HG03354 (cell line): ENCODE results near the gene SLC22A23.

Source experiments
- ATAC-seq: cut with Tn5 transposase; IDR thresholded peaks from one replicate; pipeline ENCODE4 v1.9.1; 2021; ENCODE audit warnings: mild to moderate bottlenecking; ENCODE audit not compliant: unreplicated experiment, poor library complexity, severe bottlenecking

The SLC22A23 gene

GRCh38 chr6:3408665-3409064 is 48.2 kb downstream of the SLC22A23 start:
- ATAC-seq, result no peak

GRCh38 chr6:3407840-3408239 is 49.0 kb downstream of the SLC22A23 start:
- ATAC-seq, result no peak

GRCh38 chr6:3406891-3407809 is 49.7 kb downstream of the SLC22A23 start:
- ATAC-seq, result no peak

- no peak for ATAC-seq
Measured at GRCh38 chr6:3406362-3406821, 50.5 kb downstream of the SLC22A23 start.

GRCh38 chr6:3405679-3406078 is 51.2 kb downstream of the SLC22A23 start:
- no peak for ATAC-seq

GRCh38 chr6:3405182-3405518 is 51.7 kb downstream of the SLC22A23 start:
- ATAC-seq, result no peak

GRCh38 chr6:3403238-3404173 is 53.3 kb downstream of the SLC22A23 start:
- ATAC-seq, result no peak

GRCh38 chr6:3402310-3403237 is 54.3 kb downstream of the SLC22A23 start:
- no peak for ATAC-seq

GRCh38 chr6:3400162-3400561 is 56.7 kb downstream of the SLC22A23 start:
- no peak for ATAC-seq

GRCh38 chr6:3398755-3399696 is 57.8 kb downstream of the SLC22A23 start:
- no peak for ATAC-seq

- no peak for ATAC-seq
Measured at GRCh38 chr6:3398165-3398562, 58.7 kb downstream of the SLC22A23 start.

- no peak for ATAC-seq
Measured at GRCh38 chr6:3397229-3398164, 59.4 kb downstream of the SLC22A23 start.

- ATAC-seq, result no peak
Measured at GRCh38 chr6:3396503-3397180, 60.2 kb downstream of the SLC22A23 start.

GRCh38 chr6:3394671-3395070 is 62.2 kb downstream of the SLC22A23 start:
- no peak for ATAC-seq

- no peak for ATAC-seq
Measured at GRCh38 chr6:3393836-3394202, 63.0 kb downstream of the SLC22A23 start.

- ATAC-seq, result no peak
Measured at GRCh38 chr6:3392930-3393835, 63.7 kb downstream of the SLC22A23 start.
